ENCODE measurements around the gene IPO4.

- TF ChIP-seq ZNF263 (CRISPR knock-in tag; IDR thresholded peaks at IDR 0.05; ENCODE audit: borderline replicate concordance) = no peak
- TF ChIP-seq CTCF (IDR thresholded peaks at IDR 0.05 in 2 of 3, conservative IDR thresholded peaks at IDR 0.05 in 1 of 3; ENCODE audit: insufficient read depth in 2 of 3, low read depth in 1 of 3, low read length in 3 of 3) = no peak
- TF ChIP-seq RBBP5 (IDR thresholded peaks at IDR 0.05; ENCODE audit: borderline replicate concordance, insufficient read depth, low read length, poor library complexity, severe bottlenecking) = no peak
- no peak for TF ChIP-seq GTF2B (IDR thresholded peaks at IDR 0.05; ENCODE audit: extremely low read depth, insufficient read length)
- TF ChIP-seq POLR2AphosphoS5 (IDR thresholded peaks at IDR 0.05; ENCODE audit: control insufficient read depth, insufficient read depth, low read depth, low read length) = no peak
- TF ChIP-seq, protein P1, sequence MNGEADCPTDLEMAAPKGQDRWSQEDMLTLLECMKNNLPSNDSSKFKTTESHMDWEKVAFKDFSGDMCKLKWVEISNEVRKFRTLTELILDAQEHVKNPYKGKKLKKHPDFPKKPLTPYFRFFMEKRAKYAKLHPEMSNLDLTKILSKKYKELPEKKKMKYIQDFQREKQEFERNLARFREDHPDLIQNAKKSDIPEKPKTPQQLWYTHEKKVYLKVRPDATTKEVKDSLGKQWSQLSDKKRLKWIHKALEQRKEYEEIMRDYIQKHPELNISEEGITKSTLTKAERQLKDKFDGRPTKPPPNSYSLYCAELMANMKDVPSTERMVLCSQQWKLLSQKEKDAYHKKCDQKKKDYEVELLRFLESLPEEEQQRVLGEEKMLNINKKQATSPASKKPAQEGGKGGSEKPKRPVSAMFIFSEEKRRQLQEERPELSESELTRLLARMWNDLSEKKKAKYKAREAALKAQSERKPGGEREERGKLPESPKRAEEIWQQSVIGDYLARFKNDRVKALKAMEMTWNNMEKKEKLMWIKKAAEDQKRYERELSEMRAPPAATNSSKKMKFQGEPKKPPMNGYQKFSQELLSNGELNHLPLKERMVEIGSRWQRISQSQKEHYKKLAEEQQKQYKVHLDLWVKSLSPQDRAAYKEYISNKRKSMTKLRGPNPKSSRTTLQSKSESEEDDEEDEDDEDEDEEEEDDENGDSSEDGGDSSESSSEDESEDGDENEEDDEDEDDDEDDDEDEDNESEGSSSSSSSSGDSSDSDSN (IDR thresholded peaks at IDR 0.05; ENCODE audit: borderline replicate concordance in 1 of 2, low read depth in 2 of 2, low read length in 2 of 2) = no peak
- no peak for TF ChIP-seq TCFL5 (CRISPR knock-in tag; conservative IDR thresholded peaks at IDR 0.05)
- TF ChIP-seq TCF7 (IDR thresholded peaks at IDR 0.05; ENCODE audit: borderline replicate concordance) = no peak
- TF ChIP-seq ZNF444 (CRISPR knock-in tag; IDR thresholded peaks at IDR 0.05) = no peak
- TF ChIP-seq, protein P2, sequence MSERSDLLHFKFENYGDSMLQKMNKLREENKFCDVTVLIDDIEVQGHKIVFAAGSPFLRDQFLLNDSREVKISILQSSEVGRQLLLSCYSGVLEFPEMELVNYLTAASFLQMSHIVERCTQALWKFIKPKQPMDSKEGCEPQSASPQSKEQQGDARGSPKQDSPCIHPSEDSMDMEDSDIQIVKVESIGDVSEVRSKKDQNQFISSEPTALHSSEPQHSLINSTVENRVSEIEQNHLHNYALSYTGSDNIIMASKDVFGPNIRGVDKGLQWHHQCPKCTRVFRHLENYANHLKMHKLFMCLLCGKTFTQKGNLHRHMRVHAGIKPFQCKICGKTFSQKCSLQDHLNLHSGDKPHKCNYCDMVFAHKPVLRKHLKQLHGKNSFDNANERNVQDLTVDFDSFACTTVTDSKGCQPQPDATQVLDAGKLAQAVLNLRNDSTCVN (CRISPR knock-in tag; IDR thresholded peaks at IDR 0.05) = no peak
- no peak for TF ChIP-seq YY1 (IDR thresholded peaks at IDR 0.05; ENCODE audit: borderline replicate concordance in 1 of 3, control insufficient read depth in 1 of 3, extremely low read depth in 1 of 3, insufficient read depth in 3 of 3, insufficient read length in 1 of 3, insufficient replicate concordance in 2 of 3, low read depth in 1 of 3, low read length in 2 of 3)
- TF ChIP-seq, protein P3, sequence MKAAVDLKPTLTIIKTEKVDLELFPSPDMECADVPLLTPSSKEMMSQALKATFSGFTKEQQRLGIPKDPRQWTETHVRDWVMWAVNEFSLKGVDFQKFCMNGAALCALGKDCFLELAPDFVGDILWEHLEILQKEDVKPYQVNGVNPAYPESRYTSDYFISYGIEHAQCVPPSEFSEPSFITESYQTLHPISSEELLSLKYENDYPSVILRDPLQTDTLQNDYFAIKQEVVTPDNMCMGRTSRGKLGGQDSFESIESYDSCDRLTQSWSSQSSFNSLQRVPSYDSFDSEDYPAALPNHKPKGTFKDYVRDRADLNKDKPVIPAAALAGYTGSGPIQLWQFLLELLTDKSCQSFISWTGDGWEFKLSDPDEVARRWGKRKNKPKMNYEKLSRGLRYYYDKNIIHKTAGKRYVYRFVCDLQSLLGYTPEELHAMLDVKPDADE (conservative IDR thresholded peaks at IDR 0.05; ENCODE audit: control insufficient read depth, low read depth, low read length) = no peak
Measured at GRCh38 chr14:24172261-24172860, 16.3 kb downstream of the IPO4 start.
